ENCODE data around the gene PRSS33.

- TF ChIP-seq ZNF274 (IDR thresholded peaks at IDR 0.05; ENCODE audit: low read depth, low read length) (no peak), SUZ12 (IDR thresholded peaks at IDR 0.05; ENCODE audit: extremely low read depth, insufficient read depth, insufficient read length) (no peak), YY1 (IDR thresholded peaks at IDR 0.05; ENCODE audit: insufficient read depth, insufficient read length) (no peak)
These were observed 47.6 kb upstream of the PRSS33 start for GRCh38 chr16:2834968-2835367.

All from NT2/D1 (cell line).